Hematopoietic multipotent progenitor cell treated with erythropoietin and hydrocortisone succinate and interleukin-3 and kit ligand, for 17 days (in vitro differentiated cells): Measurements from ENCODE around the gene LIM2.

Experiments used
- DNase-seq: peaks from one replicate; pipeline ENCODE4 v3.0.0-alpha.2; 2015; ENCODE audit warnings: low spot score

Gene LIM2

DNA sequence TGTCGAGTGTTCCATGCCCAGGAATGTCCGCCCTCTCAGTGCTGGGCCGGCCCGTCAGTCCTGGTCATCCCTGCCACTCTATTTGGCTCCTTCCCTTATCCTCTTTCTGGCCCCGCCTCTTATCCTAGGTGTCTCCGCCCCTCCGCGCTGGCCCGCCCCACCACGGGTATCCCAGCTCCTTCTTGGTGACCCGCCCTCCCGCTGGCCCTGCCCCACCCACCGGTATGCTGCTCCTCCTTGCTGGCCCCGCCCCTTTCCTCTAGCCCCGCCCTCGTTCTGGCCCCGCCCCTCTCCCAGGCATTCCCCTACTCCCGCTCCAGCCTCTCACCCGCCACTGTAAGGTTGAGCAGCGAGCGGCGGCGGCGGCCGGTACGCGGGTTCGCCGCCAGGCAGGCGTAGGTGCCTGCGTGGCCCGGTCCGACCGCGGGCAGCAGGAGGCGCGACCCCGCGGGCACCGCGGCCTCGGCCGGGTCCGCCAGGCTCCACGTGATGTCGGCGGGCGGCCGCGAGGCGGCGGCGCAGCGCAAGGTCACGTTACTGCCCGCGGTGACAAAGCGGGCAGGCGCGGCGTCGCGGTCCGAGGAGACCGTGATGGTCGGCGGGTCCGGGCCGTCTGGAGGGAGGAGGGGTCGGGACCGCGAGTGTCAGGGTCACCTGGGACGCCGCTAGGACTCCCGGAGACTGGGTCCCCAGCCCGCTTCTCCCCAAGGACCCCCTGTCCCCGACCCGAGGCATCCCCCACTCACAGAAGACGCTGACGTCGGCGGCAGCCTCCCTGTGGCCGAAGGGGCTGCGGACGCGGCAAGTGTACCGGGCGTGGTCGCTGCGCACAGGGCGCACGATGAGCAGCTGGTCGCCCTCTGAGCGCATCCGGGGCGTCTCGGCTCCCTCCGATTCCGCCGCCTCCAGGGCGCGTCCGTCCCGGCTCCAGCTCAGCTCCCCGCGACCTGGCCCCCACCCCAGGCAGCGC is 47.8 kb downstream of the LIM2 start:
- peak; percentile 97 for DNase-seq

- no peak for DNase-seq
These were observed 48.5 kb downstream of the LIM2 start for GRCh38 chr19:51339313-51339686.

DNA sequence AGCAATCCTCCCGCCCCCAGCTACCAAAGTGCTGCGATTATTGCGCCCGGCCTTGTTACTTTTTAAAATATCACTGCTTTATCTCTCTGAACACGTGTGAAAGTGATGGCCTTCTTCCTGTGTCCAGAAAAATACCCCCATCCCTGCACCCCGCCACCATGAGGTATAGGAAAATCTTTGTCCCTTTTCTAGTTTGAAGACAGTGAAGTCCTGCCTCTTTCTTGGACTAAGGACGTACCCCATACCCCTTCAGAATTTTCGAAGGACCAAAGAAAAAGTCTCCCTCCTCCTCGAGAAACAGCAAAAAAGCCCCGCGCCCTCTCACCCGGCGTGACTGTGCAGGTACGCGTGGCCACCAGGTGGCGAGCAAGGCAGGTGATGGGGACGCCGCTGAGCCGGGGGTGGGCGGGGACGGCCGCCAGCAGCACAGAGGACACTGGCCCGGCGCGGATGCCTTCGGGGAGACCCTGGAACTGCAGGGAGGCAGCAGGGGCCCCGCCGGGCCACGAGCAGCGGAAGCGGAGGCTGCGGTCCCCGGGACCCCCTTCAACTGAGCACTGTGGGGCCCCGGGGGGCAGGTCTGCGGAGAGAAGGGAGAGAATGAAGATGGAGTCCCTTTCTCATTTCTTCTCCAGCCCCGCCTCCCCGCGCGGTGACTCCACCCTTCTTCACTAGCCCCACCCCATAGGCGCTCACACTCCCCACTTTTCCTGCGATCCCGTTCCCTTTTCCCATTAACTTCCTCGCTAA is 49.0 kb downstream of the LIM2 start:
- peak; percentile 83 for DNase-seq

DNA sequence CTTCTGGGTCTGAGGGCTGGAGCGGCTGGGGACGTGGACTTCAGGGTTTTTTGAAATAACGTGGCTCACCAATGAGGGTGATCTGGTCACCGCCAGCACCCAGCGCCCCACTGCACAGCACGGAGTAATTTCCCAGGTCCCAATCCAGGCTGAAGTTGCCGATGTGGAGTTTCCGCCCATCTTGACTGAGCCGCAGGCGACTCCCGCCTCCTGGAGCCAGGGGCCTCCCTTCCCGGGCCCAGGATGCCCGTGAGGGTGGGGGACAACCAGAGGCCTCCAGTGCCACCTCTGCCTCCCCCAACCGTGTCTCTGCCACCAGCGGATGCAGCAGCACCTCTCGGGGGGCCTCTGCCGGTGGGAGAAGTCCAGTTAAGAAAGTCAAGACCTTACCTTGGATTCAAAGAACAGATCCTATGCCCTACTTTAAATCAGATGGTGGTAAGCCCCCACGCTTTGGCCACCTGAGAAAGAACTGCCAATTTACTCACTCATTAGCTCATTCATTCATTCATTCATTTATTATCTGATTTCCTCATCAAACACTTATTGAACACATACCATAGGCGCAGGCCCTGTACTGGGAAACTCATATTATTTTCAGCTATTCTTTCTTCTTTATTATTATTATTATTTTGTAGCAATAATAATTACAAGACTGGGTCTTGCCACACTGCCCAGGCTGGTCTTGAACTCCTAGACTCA is 49.8 kb downstream of the LIM2 start:
- no peak for DNase-seq

DNA sequence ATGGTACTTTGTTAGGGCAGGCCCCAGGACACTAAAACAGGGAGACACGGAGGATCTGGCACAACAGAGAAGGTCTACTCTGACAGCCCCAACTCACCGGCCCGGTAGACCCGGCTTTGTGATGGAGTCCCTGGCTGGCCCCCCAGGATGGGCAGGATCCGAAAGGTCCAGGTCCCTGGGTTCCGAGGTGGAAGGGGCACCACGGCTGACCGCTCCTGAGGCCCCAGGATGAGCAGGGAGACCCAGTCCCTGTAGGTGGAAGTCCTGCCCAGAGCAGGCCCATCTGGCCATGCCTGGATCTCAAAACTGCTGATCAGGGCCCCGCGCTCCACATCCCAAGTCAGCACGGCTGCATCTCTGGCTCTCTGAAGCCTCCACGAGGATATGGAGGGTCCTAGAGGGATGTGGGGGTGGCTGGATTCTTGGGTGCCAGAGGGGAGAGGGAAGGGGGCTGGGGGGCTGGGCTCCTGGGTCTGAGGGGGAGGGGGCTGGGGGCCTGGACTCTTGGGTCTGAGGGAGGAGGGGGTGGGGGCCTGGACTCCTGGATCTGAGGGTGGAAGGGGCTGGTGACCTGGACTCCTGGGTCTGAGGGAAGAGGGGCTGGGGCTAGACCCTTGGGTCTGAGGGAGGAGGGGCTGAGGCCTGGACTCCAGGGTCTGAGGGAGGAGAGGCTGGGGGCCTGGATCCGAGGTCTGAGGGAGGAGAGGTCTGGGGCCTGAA is 50.5 kb downstream of the LIM2 start:
- no peak for DNase-seq

DNA sequence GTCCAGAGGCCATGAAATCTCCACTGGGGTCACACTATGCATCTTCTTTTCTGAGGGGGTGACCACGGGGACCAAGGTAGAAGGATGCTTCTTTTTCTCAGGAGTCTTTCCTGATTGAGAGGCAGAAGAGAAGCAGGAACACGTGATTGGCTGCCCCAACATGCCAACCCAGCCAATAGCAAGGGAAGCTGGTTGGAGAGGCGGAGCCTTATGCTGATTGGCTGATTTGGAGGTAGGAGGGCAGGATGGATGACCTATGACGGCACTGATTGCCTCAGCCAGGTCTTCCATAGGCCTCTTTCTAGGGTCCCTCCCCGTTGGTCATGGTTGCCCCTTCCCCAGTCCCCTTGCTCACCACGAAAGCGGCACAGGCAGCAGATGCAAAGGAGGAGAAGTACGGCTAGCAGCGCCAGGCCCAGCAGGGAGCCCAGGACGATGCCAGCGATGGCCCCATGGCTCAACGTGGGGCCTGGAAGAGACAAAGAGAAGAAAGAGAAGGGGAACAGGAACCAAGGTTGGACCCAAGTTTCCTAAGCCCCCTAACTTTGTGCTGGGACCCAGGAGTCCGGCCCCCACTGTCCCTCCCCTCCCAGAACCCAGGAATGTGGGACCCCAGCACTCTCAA is 53.8 kb downstream of the LIM2 start:
- DNase-seq: peak; percentile 20

DNA sequence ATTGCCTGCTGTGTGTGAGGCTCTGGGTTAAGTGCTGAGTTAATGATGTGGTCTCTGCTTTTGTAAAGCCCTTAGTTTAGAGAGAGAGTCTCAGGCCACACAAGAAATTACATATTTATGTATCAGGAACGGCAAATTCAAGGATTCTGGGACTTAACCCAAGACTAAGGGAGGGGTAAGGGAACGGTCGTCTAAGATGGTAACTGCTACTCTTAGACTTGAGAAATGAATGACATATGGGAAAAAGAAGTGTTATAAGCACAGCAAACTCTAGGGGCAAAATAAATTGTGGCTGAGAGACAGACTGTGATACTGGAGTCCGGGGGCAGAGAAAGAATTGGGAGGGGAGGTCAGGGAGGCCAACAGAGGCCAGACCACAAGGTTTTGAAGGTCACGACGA is 56.1 kb downstream of the LIM2 start:
- DNase-seq: no peak

DNA sequence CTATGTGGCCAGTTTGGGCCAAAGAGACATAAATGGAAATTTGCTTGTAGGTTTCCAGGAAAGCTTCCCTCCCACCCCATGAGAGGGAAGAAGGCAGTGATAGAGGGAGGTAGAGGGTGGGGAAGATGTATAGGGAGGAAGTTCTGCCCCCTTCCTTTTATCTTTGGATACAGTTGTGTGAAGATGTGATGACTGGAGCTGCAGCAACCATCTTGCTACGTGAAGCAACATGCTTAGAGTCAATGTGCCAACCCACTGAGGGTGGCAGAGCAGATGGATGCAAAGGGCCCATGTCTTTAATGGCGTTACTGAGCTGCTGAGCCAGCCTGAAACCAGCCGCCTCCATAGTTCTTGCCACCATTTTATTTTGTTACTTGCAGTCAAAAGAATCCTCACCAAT is 56.6 kb downstream of the LIM2 start:
- no peak for DNase-seq

DNA sequence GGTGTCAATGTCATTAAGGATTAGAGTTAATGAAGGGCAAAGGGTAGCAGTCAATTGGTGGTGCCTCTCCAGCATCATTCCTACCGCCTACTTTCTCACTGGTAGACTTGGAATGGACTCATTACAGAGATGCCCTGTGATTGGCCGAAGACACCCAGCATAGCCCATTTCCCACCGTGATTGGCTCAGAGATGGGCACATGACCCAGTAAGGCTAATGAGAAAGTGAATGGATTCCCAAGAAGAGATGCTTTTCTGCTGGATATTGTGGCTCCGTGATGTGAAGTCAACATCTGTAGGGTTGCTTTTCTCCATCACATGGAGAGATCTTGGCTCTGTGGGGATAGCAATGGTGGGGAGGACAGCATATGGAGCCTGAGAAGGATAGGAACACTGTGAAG is 57.4 kb downstream of the LIM2 start:
- DNase-seq: no peak
